ENCODE results near the gene GRIPAP1.

Gene GRIPAP1

DNA sequence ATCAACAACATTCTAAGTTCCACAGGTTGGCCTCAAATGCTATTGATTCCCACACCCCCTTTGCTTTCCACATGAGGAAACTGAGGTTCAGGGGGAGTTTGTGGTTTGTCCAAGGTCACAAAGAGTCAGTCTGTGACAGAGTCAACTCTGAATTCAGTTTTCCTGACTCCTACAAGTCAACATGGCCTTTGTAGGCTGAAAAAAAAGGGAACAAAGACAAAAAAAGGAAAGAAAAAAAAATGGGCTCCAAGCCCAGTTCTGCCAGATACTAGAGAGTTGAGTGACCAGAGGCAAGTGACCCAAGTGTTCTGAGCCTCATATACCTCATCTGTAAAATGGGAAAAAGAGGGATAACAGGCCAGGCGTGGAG is 66.8 kb downstream of the GRIPAP1 start:
- no peak for TF ChIP-seq POLR2A (IDR thresholded peaks at IDR 0.05; ENCODE audit: low read depth, low read length)
- DNase-seq (ENCODE audit: insufficient read length, low spot score) (no peak), FAIRE-seq (no peak)

DNA sequence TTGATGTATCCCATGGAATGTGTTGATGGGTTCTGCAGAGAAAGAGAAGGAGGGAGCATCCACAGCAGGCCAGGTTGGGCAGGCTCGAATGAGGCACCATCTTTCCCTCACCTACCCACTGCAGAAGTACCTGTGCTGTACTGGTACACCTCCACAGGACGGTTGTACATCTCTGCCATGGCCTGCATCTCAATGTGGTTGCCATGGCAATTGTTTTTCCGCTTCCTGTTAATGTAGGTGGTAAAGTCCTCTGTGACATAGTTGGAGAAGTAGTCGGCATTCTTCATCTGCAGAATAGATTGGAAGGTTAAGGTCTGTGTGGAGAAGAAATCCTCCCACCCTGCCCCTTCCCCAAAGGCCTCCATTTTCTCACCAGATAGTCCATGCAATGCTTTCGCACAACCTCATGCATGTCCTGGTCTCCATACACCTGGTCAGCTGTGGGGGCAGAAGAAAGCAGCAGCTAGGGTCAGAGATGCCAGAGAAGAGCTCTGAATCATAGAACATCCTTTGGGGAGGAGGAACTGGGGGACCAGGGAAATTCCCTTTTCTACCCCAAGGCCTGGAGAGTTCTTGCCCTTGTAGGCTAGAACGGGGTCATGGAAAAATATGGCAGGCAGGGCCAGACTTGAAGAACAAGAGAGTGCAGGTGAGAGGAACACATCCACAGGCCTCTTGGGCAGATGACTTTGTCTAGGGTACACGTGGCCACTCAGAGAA is 67.3 kb downstream of the GRIPAP1 start:
- FAIRE-seq (no peak), DNase-seq (ENCODE audit: insufficient read length, low spot score) (no peak)
- no peak for TF ChIP-seq POLR2A (IDR thresholded peaks at IDR 0.05; ENCODE audit: low read depth, low read length)

DNA sequence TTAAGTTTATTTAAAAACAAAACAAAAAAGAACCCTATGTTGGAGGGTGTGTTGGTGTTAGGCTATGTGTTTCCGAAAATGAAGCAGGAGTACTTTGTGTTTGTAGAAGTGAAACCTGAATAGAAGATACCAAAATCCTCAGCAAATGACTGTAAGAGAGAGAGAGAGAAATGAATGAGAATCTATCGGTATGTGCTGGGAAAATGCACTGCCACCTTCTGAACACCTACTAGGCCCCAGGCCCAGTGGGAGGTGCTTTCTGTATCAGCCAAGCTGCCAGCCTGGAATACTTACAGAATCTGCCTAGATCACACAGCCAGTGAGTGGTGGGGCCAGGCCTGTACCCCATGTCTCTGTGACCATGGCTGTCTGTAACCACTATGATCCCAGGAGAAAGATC is 68.3 kb downstream of the GRIPAP1 start:
- DNase-seq (ENCODE audit: insufficient read length, low spot score) (no peak), FAIRE-seq (no peak)
- no peak for TF ChIP-seq POLR2A (IDR thresholded peaks at IDR 0.05; ENCODE audit: low read depth, low read length)

DNA sequence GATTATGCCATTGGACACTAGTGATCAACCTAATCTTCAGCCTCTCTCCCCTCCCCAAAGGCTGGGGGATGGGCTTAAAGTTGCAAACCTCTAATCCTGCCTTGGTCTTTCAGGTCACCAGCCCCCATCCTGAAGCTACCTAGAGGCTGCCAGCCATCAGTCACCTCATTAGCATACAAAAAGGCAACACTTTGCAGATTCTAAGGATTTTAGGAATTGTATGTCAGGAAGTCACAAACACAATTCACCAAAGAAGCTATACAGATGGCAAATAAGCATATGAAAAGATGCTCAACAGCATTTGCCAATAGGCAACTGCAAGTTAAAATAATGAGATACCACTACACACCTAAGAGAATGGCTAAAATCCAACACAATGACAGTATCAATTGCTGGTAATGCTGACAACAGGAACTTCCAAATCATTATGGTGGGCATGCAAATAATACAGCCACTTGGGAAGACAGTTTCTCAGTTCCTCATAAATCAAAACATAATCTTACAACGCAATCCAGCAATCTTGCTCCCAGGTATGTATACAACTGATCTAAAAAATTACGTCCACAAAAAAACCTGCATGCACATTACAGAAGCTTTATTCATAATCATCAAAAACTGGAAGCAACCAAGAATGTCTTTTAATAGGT is 74.2 kb downstream of the GRIPAP1 start:
- no peak for TF ChIP-seq POLR2A (IDR thresholded peaks at IDR 0.05; ENCODE audit: low read depth, low read length)
- DNase-seq (ENCODE audit: insufficient read length, low spot score) (no peak), FAIRE-seq (no peak)

DNA sequence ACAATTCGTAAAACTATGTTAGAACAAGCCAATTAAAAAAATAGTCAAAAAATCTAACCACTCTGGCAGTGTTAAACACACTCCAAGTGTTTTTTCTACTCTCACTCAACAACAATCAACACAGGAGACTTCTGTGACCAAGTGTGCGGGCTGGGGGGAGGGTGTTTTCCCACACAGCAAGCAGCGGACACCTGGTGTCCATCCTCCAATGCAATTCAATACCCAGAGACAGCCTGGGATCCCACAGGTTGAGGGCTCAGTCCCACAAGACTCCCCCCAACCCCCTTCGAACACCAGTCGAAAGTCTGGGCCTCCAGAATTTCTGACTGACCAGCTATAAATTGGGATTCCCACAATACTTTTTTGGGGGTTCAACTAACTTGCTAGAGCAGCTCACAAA is 74.9 kb downstream of the GRIPAP1 start:
- TF ChIP-seq POLR2A (IDR thresholded peaks at IDR 0.05; ENCODE audit: low read depth, low read length) = no peak
- no peak for DNase-seq (ENCODE audit: insufficient read length, low spot score)
- FAIRE-seq = no peak

DNA sequence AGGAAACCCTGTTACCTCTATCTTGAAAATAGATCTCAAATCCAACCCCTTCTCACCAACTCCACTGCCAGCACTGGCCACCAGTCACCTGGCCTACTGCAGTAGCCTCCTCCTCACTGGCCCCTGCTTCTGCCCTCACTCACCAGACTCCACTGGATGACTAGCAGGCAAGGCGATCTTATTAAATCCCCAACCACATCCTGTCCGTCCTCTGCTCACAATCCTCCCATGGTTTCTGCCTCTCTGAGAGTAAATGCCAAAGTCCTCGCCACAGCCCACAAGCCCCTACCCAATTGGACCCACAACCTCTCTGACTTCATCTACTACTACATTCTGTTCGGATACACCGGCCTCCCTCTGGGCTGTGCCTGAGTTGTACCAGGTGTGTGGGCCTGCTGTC is 77.8 kb downstream of the GRIPAP1 start:
- no peak for TF ChIP-seq POLR2A (IDR thresholded peaks at IDR 0.05; ENCODE audit: low read depth, low read length)
- DNase-seq (ENCODE audit: insufficient read length, low spot score) = no peak
- no peak for FAIRE-seq

DNA sequence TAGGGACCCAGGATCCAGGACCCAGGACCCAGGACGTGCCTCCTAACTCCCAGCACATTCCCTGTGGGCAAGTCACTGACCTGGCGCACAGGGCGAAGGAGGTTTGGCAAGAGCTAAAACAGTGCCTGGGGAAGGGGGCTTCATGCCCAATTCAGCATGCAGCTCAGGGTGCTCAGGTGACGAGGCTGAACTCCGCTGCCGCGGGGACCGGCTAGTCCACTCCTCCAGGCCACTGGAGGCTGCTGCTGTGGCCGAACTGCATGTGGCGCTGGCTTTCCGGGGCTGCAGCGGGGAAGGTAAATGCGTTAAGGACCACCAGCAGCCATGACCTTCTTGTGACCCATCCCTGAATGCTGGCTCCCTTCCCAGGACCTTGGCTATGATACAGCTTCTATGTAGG is 78.3 kb downstream of the GRIPAP1 start:
- TF ChIP-seq POLR2A (IDR thresholded peaks at IDR 0.05; ENCODE audit: low read depth, low read length) = no peak
- DNase-seq (ENCODE audit: insufficient read length, low spot score) = no peak
- no peak for FAIRE-seq
